NCI-H2107 (cell line): ENCODE measurements around the gene MIF.
"Not testable (repeated sequence)": the region's sequence is repeated elsewhere in the genome, so short reads cannot be mapped to it uniquely, and the experiment has no call there.

Experiments
- DNase-seq: peaks from one replicate; lab custom pipeline; 2025; lab: John Stamatoyannopoulos, UW

The MIF gene

DNA sequence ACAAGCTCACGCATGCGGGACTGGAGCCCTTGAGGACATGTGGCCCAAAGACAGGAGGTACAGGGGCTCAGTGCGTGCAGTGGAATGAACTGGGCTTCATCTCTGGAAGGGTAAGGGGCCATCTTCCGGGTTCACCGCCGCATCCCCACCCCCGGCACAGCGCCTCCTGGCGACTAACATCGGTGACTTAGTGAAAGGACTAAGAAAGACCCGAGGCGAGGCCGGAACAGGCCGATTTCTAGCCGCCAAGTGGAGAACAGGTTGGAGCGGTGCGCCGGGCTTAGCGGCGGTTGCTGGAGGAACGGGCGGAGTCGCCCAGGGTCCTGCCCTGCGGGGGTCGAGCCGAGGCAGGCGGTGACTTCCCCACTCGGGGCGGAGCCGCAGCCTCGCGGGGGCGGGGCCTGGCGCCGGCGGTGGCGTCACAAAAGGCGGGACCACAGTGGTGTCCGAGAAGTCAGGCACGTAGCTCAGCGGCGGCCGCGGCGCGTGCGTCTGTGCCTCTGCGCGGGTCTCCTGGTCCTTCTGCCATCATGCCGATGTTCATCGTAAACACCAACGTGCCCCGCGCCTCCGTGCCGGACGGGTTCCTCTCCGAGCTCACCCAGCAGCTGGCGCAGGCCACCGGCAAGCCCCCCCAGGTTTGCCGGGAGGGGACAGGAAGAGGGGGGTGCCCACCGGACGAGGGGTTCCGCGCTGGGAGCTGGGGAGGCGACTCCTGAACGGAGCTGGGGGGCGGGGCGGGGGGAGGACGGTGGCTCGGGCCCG is at the start of gene MIF:
MIF (plus strand) TSS at position 439 of the 765 bp plus-strand sequence; CDS start at position 531, 92 bp downstream.
- DNase-seq = peak; percentile 78

- DNase-seq = no peak
These were observed 49.4 kb upstream of the MIF start for GRCh38 chr22:23844739-23845202.

GRCh38 chr22:23845265-23846080 is 48.7 kb upstream of the MIF start:
- no peak for DNase-seq

DNA sequence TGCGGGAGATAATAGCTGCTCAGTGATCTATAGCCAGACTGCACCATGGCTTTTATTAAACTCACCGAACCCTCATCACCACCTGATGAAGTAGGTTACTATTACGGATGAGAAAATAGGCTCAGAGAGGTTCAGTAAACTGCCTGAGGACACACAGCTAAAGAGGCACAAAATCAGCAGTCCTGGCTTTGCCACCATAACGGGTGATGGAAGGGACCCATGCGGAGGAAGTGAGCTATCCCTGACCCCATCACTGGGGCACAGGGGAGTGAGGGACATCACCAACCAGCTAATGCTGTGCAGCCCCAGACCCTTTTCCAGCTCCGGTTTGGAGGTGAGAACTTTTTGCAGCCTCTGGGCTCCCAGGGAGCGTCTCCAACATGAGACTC is 48.1 kb upstream of the MIF start:
- DNase-seq = no peak

DNA sequence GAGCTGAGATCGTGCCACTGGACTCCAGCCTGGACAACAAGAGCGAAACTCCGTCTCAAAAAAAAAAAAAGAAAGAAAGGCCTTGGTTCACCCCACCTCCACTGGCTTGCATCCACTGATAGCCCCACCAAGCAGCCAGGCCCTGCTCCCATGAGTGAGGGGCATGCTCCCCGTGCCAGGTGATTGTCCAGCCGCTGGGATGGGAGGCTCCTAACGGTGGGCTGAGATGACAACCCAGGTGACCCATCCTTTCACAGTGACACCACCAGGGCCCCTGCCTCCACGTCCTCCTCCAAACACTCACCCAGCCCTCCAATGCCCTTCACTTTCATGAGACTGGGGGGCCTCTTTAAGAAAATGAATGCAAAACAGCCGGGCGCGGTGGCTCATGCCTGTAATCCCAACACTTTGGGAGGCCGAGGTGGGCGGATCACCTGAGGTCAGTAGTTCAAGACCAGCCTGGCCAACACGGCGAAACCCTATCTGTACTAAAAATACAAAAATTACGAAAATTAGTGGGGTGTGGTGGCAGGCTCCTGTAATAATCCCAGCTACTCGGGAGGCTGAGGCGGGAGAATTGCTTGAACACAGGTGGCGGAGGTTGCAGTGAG is 46.8 kb upstream of the MIF start:
- DNase-seq = no peak

DNA sequence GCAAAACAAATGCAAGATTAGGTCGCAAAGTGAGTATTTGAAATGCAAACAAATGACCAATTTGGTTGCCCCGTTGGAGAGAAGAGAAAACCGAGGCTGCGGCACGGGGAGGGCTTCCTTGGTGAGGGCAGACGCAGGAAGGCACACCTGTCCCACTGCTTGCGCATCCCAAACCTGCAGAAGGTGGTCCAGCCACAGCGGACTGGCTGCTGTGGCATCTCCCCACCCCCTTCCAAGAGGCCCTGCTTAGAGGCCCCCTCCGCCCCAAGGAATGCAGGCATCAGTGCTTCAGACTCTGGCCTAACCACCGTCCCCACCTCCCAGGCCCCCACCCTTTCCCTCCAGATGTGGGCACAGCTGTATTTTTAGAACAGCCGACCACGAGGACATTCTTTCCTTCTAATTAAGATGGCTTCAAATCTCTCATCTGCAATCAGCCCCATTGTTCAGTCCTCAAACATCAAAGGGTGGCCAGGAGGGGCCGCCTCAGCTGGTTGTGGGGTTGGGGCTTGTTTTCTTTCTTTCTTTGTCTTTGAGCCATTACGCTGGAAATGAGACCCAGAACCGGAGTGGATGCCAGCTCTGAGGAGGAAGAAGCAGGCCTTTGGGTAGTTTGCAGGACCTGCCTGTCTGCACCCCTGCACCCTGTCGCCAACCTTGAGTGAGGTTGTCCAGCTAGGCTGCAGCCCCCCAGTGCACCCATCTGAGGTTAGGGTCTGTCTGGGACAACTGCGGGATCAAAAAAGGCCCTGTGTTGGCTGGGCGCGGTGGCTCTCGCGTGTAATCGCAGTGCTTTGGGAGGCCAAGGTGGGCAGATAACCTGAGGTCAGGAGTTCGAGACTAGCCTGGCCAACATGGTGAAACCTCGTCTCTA is 46.0 kb upstream of the MIF start:
- no peak for DNase-seq

DNA sequence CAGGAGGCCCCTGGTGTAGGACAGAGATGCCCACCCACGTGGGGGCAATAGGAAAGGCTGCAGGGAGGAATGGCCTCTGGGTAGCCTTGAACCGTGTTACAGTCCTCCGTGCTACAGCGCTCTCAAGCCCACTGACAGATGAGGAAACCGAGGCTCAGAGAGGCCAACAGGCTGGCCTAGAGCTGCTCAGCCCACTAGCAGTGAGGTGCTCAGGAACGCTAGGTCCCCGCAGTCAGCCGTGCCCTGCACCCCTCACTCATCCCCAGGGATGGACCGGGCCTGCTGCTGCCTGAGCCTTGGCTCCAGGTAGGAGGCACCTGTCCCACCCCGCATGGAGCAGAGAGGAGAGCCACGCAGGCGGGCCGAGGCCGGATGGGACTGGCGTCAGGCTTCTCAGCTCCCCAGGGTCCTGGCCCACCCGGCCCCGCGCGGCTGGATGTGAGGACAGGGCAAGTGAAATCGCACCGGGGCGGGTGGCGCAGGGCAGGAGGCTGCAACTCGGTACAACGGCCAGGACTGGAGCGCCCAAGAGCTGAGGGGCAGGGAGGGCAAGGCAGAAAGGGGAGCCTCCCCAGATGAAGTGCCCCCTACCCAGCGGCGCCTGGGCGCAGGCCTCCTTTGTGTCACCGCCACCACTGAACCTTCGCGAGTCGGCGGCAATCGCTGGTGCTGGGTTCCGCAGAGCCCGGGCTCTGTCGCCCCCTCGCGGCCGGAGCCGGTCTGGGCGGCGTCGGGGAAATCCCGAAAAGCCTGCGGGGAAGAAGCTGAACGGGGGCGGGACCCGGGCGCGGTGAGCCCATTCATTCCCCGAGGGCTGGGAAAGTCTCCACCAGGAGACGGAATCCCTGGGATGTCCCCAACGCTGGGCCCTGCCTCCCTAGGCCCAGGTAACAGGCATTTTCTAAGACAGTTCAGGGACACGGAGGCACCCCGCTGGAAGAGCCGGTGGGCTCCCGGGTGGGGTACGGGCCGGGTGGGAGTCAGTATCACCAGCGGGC is 44.9 kb upstream of the MIF start:
- peak; percentile 25 for DNase-seq

DNA sequence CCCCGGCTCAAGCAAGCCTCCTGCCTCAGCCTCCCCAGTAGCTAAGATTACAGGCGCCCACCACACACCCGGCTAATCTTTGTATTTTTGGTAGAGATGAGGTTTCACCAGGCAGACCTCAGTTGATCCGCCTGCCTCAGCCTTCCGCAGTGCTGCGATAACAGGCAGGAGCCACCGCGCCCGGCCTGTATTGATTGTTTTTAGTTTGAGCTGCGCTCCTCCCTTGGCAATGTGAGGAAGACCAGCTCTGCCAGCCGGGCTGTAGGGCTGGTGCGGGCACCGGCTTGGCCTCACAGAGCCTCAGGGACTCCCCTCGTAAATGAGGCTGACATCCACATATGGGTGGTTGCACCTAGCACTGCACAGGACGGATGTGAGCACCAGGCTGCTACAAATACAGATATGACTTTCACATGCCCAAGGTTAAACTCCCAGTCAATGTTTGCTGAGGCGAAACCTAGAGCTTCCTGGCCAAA is 44.0 kb upstream of the MIF start:
- no peak for DNase-seq

- no peak for DNase-seq
These were observed 37.2 kb upstream of the MIF start for GRCh38 chr22:23856721-23857605.

DNA sequence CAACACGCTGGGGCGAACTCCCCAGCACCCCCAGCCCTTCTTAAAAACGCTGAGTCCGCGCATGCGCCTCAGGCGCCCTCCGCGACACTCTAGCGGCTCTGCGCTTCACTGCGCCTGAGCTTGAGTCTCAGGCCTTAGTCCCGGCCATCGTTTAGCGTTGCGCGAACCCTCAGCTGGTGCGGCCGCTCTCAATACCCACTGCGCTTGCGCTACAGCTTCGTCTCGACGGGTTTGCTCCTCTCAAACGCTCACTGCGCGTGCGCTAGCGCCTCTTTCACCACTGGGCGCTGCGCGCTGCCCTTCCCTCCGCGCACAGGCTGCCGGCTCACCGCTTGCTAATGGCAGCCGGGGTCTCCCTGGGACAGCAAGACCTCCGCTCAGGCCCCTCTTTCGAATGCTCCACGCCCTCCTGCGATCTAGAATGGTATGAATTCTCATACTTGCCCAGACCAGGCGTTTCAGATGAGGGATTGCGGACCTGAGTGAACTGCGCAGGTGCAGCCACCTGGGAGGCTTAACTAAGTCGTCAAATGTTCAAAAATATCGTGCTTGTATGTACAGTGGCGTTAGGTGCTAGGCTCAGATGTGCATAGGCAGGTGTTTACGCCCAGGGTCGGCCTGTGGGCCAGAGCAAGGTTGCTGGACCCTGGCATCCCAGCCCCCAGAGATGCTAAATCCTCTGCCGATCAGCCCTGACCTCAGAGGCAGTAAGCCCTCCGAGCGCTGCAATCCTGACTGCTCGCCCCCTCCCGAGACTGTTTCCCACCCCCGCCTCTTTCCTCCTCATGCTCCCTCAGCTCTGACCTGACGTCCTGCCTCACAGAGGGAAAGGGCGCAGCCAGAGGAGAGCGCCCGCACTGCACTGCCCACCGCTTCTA is 36.3 kb upstream of the MIF start, which contains the start of gene SLC2A11:
SLC2A11 (plus strand) TSS at position 270 of the 878 bp plus-strand sequence; CDS start at position 395, 125 bp downstream.
- DNase-seq = peak; percentile 90

DNA sequence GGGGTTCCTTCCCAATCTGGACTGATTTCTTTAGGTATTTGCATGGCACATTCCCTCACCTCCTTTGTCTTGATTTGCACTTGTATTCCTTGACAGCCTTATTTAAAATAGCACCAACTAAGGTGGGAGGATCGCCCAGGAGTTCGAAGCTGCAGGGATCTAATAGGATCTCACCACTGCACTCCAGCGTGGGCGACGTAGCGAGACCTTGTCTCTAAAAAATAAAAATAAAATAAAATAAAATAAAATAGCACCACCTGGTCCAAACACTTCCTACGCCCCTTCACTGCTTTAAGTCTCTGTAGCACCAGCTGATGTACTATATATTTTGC is 35.7 kb upstream of the MIF start:
- no peak for DNase-seq

DNA sequence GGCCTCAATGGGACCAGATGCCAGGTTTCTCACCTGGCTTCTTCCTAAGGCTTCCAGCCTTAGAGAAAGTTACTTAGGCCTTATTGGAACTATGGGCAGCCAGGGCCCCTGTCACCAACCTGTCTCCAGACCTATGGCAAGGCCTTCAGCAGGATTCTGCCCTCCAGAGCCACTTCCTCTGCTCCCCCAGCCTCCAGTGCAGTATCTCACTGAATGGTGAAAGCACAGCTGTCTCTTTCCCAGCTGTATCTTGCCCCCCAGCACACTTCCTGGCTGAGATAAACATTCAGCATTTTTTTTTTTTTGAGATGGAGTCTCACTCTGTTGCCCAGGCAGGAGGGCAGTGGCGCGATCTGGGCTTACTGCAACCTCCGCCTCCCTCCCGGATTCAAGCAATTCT is 35.0 kb upstream of the MIF start:
- no peak for DNase-seq

- DNase-seq = not testable (repeated sequence)
These were observed 34.0 kb upstream of the MIF start for GRCh38 chr22:23860187-23860586.

- no peak for DNase-seq
These were observed 32.1 kb upstream of the MIF start for GRCh38 chr22:23862103-23862502.

GRCh38 chr22:23864499-23865154 is 29.6 kb upstream of the MIF start:
- DNase-seq = not testable (repeated sequence)

DNA sequence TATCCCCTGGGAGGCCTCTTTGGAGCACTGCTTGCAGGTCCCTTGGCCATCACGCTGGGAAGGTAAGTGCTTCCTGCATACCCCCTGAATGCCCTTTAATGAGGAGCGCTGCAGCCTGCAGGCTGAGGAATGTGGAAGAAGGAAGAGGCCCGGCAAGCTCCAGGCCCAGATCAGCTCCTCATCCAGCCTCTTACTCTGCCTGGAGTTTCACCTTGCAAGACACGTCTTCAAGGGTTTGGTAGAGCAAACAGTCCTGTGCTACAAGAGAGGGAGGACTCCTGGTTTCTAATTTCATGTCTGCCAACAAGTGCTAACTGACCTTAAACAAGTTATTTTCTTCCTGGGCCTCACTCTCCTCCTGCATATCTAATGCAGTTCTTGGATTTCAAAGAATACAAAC is 25.6 kb upstream of the MIF start:
- DNase-seq = no peak

GRCh38 chr22:23874871-23875270 is 19.3 kb upstream of the MIF start:
- no peak for DNase-seq

- DNase-seq = no peak
These were observed 18.4 kb upstream of the MIF start for GRCh38 chr22:23875801-23876200.
